Loucy (cell line): ENCODE results near the gene GRID2.

Experiments used
- H2AFZ ChIP-seq: fragments of 200-600 bp; sonication (generic); 2 replicates; pipeline ENCODE4 v1.6.0; 2016; ENCODE audit warnings: antibody characterized with exemption, mild to moderate bottlenecking, low read length, moderate library complexity
- H3F3A ChIP-seq: fragments of 200-600 bp; 2 replicates; pipeline ENCODE4 v1.6.0; 2016; ENCODE audit warnings: antibody characterized with exemption, low read depth, mild to moderate bottlenecking
- H3K27me3 ChIP-seq: fragments of 200-600 bp; sonication (generic); 2 replicates; pipeline ENCODE4 v1.6.1; 2014; ENCODE audit warnings: low read length, mild to moderate bottlenecking; ENCODE audit not compliant: insufficient read depth, poor library complexity, severe bottlenecking
- H3K36me3 ChIP-seq: fragments of 200-600 bp; sonication (generic); 2 replicates; pipeline ENCODE4 v1.6.1; 2016; ENCODE audit warnings: low read length; ENCODE audit not compliant: insufficient read depth
- H3K4me1 ChIP-seq: fragments of 200-600 bp; sonication (generic); 2 replicates; pipeline ENCODE4 v1.5.1; 2014; ENCODE audit warnings: low read length, mild to moderate bottlenecking; ENCODE audit not compliant: insufficient read depth, poor library complexity, severe bottlenecking
- H3K4me2 ChIP-seq: fragments of 200-600 bp; sonication (generic); 2 replicates; pipeline ENCODE4 v1.6.0; 2014; ENCODE audit warnings: antibody characterized with exemption, low read length, low read depth, mild to moderate bottlenecking; ENCODE audit not compliant: poor library complexity, severe bottlenecking
- H3K4me3 ChIP-seq: fragments of 200-600 bp; sonication (generic); 2 replicates; pipeline ENCODE4 v1.5.1; 2014; ENCODE audit warnings: low read length, mild to moderate bottlenecking, mixed read lengths; ENCODE audit not compliant: poor library complexity, severe bottlenecking
- H3K79me2 ChIP-seq: fragments of 200-600 bp; sonication (generic); 2 replicates; pipeline ENCODE4 v1.6.1; 2014; ENCODE audit warnings: low read length; ENCODE audit not compliant: insufficient read depth
- H3K9ac ChIP-seq: fragments of 200-600 bp; sonication (generic); 2 replicates; pipeline ENCODE4 v1.6.0; 2014; ENCODE audit warnings: mild to moderate bottlenecking, low read depth, low read length, moderate library complexity; ENCODE audit not compliant: poor library complexity, severe bottlenecking
- H3K9me2 ChIP-seq: fragments of 200-600 bp; sonication (generic); replicated peaks from 2 replicates; pipeline ENCODE4 v1.6.1; 2016; ENCODE audit warnings: low read depth, low read length, mixed read lengths
- H3K9me3 ChIP-seq: fragments of 200-600 bp; sonication (generic); 2 replicates; pipeline ENCODE4 v1.6.1; 2014; ENCODE audit warnings: mild to moderate bottlenecking, antibody characterized with exemption, low read length, low read depth; ENCODE audit not compliant: insufficient read depth
- H4K20me1 ChIP-seq: fragments of 200-600 bp; sonication (generic); 2 replicates; pipeline ENCODE4 v1.6.0; 2014; ENCODE audit warnings: antibody characterized with exemption, low read length, mild to moderate bottlenecking; ENCODE audit not compliant: insufficient read depth, poor library complexity, severe bottlenecking
- CTCF ChIP-seq: fragments of 200-600 bp; sonication (generic); conservative IDR thresholded peaks from 2 replicates; pipeline ENCODE4 v1.5.1; 2014; ENCODE audit warnings: mild to moderate bottlenecking, antibody characterized with exemption, low read length
- EZH2phosphoT487 ChIP-seq: fragments of 200-600 bp; IDR thresholded peaks from 2 replicates; pipeline ENCODE4 v1.6.1; 2018; ENCODE audit warnings: antibody characterized with exemption, mild to moderate bottlenecking, moderate library complexity, borderline replicate concordance

Gene GRID2

GRCh38 chr4:93127489-93127888 is 823.7 kb downstream of the GRID2 start:
- no peaks in the 10 kb centered on the region for H3K9me2 ChIP-seq
- TF ChIP-seq EZH2phosphoT487 (no peak), CTCF (no peak)
- H2AFZ ChIP-seq = no peak overlapping the region
- no peaks in the 10 kb centered on the region for H3F3A ChIP-seq
- H3K4me2 ChIP-seq = no peak overlapping the region
- H3K9ac ChIP-seq = no peak overlapping the region
- H3K4me3 ChIP-seq = no peak overlapping the region
- H3K9me3 ChIP-seq = no peaks in the 10 kb centered on the region
- H3K79me2 ChIP-seq = no peaks in the 10 kb centered on the region
- H3K27me3 ChIP-seq = no peaks in the 10 kb centered on the region
- H4K20me1 ChIP-seq = no peaks in the 10 kb centered on the region
- H3K36me3 ChIP-seq = no peaks in the 10 kb centered on the region
- no peaks in the 10 kb centered on the region for H3K4me1 ChIP-seq

GRCh38 chr4:93132631-93133030 is 828.9 kb downstream of the GRID2 start:
- H2AFZ ChIP-seq = no peak overlapping the region
- no peak overlapping the region for H3K9ac ChIP-seq
- no peak for TF ChIP-seq CTCF
- TF ChIP-seq EZH2phosphoT487 = no peak
- no peaks in the 10 kb centered on the region for H3K27me3 ChIP-seq
- no peaks in the 10 kb centered on the region for H3K79me2 ChIP-seq
- H3K9me2 ChIP-seq = no peaks in the 10 kb centered on the region
- H4K20me1 ChIP-seq = no peaks in the 10 kb centered on the region
- H3K4me3 ChIP-seq = no peak overlapping the region
- H3K4me1 ChIP-seq = no peaks in the 10 kb centered on the region
- no peaks in the 10 kb centered on the region for H3K9me3 ChIP-seq
- H3F3A ChIP-seq = no peaks in the 10 kb centered on the region
- no peak overlapping the region for H3K4me2 ChIP-seq
- no peaks in the 10 kb centered on the region for H3K36me3 ChIP-seq

- Histone ChIP-seq H3K36me3 (no peaks in the 10 kb centered on the region), H3K9me3 (no peaks in the 10 kb centered on the region), H4K20me1 (no peaks in the 10 kb centered on the region), H3K27me3 (no peaks in the 10 kb centered on the region), H3K79me2 (no peaks in the 10 kb centered on the region), H3K4me2 (no peak overlapping the region), H3K9me2 (no peaks in the 10 kb centered on the region), H3K4me3 (no peak overlapping the region), H3F3A (no peaks in the 10 kb centered on the region), H2AFZ (no peak overlapping the region), H3K9ac (no peak overlapping the region), H3K4me1 (no peaks in the 10 kb centered on the region)
- no peak for TF ChIP-seq EZH2phosphoT487
- TF ChIP-seq CTCF = no peak
Observed at GRCh38 chr4:93139118-93139517, 835.4 kb downstream of the GRID2 start.
